GM20431 (cell line): ENCODE measurements around the gene PKN1.
"Not testable (repeated sequence)": the region's sequence is repeated elsewhere in the genome, so short reads cannot be mapped to it uniquely, and the experiment has no call there.

ENCODE experiments used
- in situ Hi-C: fragments of 300-500 bp; cut with MseI, MboI; formaldehyde crosslinking; loops from one replicate; pipeline ENCODE4 v1.15.0; 2020; ENCODE audit warnings: low sequenced_read_pairs; ENCODE audit not compliant: unreplicated experiment

Gene PKN1

DNA sequence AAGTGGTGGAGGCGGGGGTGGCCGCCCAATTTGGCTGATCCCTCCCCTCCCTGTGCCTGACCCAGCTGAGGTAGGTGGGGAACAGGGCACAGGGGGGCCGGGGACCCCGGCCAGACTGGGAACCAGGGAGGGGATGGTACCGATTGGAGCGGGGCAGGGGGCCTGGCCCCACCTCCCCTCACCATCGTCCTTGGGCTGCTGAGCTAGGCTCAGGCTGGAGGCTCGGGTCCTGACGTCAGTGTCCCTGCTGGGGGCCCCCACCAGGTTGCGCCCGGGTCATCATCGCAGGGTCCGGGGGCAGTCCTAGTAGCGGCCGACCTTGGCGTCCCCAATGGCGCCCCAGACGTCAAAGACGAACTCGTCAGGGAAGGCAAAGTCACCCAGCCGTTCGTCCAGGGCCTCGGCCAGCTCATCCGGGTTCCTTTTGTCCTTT, 45.0 kb downstream of the PKN1 start:
- in situ Hi-C loops, result no loop called here

DNA sequence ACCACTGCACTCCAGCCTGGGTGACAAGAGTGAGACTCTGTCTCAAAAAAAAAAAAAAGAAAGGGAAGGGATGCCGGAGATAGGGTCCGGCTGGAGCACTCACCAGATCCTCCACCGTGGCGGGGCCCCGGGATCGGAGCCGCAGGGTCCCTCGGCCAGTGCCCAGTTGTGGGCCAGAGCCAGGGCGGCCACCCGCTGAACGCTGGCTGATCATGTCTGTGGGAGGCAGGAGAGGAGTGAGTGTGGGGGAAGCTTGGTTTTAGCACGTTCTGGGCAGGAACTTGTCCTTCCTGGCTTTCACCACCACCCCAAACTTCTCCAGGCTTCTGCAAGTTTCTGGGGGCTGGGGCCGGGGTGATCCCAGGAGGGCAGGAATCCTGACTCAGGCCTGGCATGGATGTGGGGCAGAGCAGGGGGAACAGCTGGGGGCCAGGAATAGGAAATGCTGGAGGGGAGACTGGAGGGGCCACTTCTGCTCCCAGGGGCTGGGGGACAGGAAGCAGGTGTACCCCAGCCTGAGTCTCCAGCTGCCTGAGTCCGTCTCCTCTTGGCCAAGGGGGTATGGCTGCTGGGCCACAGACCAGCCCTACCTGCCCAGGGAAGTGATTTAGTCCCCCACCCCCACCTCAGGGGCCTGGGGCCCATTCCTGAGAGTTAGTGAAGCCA, 46.3 kb downstream of the PKN1 start:
- in situ Hi-C loops, result no loop called here

DNA sequence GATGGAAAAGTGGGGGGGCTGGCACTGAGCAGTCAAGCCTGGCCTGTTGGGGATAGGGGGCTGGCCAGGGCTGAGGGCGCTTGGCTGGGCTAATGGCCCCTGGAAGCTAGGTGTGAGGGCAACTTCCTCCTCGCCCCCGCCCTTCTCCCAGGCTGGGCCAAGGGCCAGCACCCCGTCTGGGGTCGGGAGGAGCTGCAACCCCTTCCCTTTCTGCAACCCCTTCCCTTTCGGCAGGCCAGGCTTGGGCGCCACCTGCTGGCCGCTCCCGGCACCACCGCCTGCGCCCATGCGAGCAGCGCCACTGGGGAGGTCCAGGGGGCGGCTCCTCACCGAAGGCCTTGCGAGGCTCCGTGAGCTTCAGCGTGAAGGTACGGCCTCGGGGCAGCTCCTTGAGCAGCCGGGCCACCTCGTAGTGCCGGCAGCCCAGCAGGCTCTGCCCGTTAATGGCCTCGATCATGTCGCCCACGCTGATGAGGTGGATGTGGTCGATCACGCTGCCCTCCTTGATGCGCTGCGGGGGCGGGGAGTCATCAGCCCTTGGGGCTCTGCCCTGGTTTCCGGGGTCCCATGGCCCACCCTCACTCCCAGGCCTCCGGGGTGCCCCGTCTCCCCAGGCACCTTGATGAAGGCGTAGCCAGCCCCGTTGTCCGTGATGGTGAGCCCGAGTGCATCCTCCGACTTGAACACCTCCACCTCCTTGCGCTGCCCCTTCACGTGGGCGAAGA, 47.0 kb downstream of the PKN1 start:
- in situ Hi-C loops, result no loop called here

DNA sequence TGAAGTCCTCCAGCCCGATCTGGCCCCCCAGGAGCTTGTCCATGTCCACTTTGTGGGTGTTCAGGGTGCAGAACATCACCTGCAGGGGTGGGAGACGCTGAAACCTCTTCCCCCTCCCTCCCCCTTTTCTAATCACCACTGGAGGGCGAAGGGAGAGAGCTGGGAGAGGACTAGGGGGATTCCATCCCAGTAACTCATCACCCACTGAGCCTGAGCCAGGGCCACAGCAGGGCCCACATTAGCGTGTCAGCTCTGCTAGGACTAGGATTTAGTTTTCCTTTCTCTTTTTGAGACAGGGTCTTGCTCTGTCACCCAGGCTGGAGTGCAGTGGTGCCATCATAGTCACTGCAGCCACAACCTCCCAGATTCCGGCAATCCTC, 47.6 kb downstream of the PKN1 start:
- in situ Hi-C loops, result no loop called here

DNA sequence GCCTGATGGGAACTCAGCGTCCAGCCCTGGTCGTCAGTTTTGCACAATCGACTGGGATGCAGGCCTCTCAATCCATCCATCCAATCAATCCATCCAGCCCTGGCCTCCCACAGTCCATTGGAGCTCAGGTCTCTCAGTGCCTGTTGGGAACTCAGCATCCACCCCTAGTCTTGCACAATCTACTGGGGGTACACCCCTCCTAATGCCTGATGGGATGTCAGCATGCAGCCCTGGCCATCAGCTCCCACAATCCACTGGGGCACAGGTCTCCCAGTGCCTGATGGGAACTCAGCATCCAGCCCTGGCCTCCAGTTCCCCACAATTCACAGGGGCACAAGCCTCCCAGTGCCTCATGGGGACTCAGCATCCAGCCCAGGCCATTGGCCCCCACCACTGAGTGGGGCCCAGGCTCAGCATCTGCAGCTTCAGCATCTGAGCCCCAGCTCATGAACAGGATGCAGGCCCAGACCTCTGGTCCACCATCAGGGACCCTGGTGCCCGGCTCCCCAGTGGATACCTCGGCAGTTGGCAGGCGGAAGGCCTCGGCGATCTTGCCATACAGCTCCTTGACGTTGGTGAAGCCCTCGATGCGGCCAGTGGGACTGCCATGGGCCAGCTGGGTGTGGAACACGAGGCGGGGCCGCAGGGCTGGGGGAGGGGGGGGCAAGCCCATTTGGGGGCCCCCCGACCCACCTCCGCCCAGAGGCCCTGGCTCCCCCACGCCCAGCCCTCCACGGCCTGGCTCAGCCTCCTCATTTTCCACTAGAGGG, 49.3 kb downstream of the PKN1 start:
- in situ Hi-C loops, result no loop called here

GRCh38 chr19:14487370-14488125, 54.4 kb downstream of the PKN1 start:
- in situ Hi-C loops, result no loop called here

DNA sequence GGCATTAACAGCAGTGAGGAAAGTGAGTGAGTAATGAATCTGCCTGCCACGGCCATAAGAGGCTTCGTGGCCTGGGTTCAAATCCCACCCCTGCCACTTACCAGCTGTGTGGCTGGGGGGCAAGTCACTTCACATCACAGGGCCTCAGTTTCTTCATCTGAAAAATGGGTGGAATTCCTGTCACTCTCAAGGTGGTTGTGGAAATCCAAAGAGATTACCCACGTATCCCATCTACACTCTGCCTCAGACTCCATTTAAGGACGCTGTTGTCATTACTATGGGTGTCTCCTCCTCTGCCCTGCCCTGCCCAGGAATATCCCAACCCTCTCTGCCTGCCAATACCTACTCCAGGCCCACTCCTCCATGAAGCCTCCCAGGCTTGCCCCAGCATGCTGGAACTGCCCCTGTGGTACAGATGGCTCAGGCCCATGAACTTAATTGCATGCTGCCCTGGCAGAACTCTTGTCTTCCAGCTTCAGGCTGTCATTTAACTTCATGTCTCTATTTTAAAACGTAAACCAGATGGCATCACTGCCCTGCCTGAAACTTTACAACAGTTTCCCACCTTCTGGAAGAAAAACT, 59.7 kb downstream of the PKN1 start:
- in situ Hi-C loops, result no loop called here

GRCh38 chr19:14494411-14494810, 61.3 kb downstream of the PKN1 start:
- in situ Hi-C loops, result no loop called here

GRCh38 chr19:14494910-14495671, 62.0 kb downstream of the PKN1 start:
- in situ Hi-C loops, result no loop called here

DNA sequence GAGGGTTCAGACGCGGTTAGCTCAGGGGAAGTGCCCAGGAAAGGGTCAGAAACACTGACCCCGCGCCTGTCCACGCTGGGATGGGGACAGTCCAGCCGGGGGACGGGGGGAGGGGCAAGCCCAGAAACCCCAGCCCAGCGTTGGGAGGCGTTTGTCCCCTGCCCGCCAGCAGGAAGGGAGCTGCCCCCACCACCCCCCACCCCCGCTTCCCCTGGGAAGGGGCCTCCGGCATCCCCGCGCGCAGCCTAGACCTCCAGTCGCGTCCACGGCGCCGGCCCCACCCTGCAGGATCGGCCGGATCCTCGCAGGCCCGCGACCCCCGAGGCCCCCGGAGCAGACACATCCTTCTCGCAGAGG, 62.5 kb downstream of the PKN1 start:
- in situ Hi-C loops, result no loop called here

DNA sequence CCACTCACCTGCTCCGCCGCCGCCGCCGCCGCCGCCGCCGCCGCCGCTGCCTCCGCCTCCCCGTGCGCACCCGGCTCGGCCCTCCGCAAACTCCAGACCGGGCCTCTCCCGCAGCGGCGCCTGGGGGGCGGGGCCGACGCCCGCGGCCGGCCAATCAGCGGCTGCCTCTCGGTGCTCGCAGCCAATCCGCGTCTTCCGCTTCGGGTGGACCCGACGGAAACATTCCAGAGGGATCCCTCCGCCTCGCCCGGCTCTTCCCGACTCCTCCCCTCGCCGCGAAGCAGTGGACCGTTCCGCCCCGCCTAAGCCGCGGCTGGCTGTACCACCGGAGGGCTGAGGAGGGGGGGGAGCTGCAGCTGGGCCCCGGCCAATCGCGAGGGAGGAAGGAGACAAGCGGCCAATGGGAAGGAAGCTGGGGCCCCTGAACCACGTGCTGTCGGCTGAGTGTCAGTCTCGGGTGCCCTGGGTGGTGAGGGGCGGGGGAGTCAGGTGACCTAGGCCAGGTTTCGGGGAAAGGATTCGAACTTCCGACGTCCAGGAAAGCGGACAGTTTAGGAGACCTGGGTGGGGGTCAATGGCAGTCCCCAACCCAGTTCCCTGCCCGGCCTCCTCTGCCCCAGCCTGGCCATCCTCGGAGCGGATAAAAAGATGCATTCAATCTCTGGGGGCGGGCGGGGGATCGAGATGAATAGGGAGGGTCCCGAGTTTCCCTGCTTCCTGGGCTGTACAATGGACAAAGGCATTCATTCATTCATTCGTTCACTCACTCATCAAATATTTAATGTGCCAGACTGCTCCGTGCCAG, 63.1 kb downstream of the PKN1 start, which contains the start of gene GIPC1:
GIPC1 (minus strand) TSS at position 99 of the 805 bp plus-strand sequence. CDS start 13,151 bp downstream, outside the sequence.
- in situ Hi-C loops, result no loop called here

DNA sequence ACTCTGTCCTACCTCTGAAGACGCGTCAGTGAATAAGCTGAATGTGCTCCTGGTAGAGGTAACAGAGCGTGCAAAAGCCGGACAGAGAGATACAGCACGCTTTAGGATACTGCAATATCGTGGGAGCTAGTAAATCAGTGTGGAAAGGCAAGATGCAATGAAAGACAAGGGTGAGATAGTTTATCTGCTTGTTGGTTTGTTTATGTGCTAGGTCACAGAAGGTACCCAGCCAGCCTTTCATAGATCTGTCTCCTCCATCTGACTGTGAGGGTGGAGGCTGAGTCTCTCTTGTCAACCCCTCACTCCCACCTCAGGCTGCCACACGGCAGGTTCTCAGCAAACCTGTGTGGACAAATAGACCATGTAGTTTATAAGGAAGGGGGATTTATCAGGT, 63.7 kb downstream of the PKN1 start:
- in situ Hi-C loops, result no loop called here

DNA sequence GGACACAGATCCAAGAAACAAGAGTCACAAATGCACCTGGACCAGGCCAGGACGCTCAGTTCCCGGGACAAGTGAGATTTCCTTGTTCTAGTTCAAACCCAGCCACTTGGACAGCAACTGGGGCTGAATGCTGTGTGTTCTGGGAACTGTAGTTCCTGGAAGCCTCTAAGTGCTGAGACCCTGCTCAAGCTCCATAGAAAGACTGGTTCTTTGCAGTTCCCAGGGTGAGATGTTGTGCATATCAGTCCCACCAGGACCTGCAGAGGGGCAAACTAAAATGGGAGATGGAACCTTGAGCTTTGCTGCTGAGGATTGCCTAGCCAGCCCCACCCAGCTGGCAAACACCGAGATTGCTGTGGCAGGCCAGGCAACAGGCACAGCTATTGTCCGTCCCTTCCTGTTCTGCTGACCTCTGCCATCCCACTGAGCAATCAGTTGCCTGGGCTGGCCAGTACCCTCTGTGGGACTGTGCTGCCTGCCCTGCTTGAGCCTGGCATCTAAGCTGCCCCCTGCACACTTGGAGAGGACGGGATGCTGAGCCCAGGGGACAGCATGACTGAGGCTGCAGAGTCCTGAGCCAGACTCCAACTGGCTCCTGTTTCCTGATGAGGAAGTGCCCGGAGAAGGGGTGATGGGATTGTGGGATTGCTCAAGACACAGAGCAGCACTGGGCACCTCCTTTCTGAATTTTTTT, 64.3 kb downstream of the PKN1 start:
- in situ Hi-C loops, result no loop called here

- in situ Hi-C loops, result no loop called here
Observed at GRCh38 chr19:14502334-14503092, 69.4 kb downstream of the PKN1 start.

DNA sequence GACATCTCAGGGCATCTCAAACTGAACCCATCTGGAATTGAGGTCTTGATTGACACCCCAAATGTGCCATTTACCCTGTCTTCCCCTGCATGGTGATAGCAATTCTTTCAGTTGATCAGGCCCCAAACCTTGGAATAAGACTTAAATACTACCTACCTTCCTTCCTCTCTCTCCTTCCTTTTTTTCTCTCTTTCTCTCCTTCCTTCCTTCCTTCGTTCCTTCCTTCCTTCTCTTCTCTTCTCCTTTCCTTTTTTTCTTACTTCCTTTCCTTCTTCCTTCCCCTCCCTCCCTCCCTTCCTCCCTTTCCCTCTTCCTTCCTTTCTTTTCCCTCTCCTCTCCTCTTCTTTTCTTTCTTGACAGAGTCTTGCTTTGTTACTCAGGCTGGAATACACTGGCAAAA, 70.2 kb downstream of the PKN1 start:
- in situ Hi-C loops, result no loop called here

- in situ Hi-C loops, result not testable (repeated sequence)
Observed at GRCh38 chr19:14504575-14504974, 71.5 kb downstream of the PKN1 start.

- in situ Hi-C loops, result no loop called here
Observed at GRCh38 chr19:14505488-14506239, 72.6 kb downstream of the PKN1 start.
